ENCODE results near the gene NDUFAF5. TPM values are rescaled to one million over a fixed set of nuclear protein-coding genes. Genes with fewer than 3 reads are reported as not detected.
"Not testable (repeated sequence)": the region's sequence is repeated elsewhere in the genome, so short reads cannot be mapped to it uniquely, and the experiment has no call there.

Gene NDUFAF5
- total RNA-seq, 2 experiments from 2014 or later, result 32.7 to 37.4 TPM

DNA sequence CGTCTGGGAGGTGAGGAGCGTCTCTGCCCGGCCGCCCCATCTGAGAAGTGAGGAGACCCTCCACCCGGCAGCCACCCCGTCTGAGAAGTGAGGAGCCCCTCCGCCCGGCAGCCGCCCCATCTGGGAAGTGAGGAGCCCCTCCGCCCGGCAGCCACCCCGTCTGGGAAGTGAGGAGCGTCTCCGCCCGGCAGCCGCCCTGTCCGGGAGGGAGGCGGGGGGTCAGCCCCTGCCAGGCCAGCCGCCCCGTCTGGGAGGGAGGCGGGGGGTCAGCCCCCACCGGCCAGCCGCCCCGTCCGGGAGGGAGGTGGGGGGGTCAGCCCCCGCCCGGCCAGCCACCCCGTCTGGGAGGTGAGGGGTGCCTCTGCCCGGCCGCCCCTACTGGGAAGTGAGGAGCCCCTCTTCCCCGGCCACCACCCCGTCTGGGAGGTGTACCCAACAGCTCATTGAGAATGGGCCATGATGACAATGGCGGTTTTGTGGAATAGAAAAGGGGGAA is 24.3 kb upstream of the NDUFAF5 start:
- H3K4me3 Mint-ChIP-seq, result not testable (repeated sequence)

DNA sequence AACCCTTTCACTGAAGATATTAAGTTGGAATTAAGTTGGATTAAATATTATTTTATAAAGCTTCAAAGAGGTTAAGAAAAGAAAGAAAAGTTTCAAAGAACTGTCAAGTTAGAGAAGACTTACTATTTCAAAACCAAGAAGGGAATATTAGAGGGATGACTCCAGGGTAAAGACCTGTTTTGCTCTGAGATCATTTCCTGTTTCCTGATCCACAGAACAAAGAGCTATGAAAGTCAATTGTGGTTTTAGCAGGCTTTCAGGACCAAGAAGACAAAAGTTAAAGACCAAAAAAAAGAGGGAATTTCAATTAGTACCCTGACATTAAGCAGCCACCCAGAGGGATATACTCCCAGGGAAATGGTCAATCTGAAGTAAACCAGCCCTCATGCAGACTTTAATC is 19.5 kb upstream of the NDUFAF5 start:
- no peak overlapping the region for H3K27ac Mint-ChIP-seq

More for the DNA sequence above, 24.3 kb upstream of the NDUFAF5 start:
- POLR2A ChIA-PET; H3K27ac Mint-ChIP-seq; ATAC-seq (ENCODE audit: low read depth); H3K9me3 Mint-ChIP-seq; H3K4me1 Mint-ChIP-seq; DNase-seq; H3K27me3 Mint-ChIP-seq: not testable (repeated sequence)
- peaks cover 21% of the 10 kb centered on the region for H3K36me3 Mint-ChIP-seq

DNA sequence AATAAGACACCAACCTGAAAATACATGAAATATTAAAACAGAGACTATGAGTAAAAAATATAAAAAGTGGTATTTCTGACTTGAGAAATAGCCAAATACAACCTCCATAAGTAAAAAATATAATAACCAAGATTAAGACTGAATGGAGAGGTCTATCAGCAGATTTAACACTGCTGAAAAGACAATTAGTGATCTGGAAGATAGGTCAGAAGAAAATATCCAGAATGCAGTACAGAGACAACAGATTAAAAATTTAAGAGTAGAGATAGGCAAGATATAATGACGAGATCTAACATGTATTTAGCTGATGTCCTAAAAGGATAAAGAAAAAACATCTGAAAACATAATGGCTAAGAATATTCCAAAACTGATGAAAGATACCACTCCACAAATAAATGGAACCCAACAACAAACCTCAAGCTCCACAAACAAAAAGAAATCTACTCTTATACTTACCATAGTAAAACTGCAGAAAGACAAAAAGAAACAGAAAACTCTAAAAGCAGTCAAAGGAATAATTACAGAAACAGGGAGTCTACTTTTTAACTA is 18.9 kb upstream of the NDUFAF5 start:
- Mint-ChIP-seq H3K27me3 (no peaks in the 10 kb centered on the region), H3K27ac (no peak overlapping the region), H3K4me1 (peaks cover 4% of the 10 kb centered on the region), H3K36me3 (peaks cover 40% of the 10 kb centered on the region), H3K4me3 (no peak overlapping the region), H3K9me3 (peaks cover 9% of the 10 kb centered on the region)
- POLR2A ChIA-PET, result no interaction called here
- ATAC-seq (ENCODE audit: low read depth) (no peak), DNase-seq (no peak)

More for the DNA sequence above, 19.5 kb upstream of the NDUFAF5 start:
- Mint-ChIP-seq H3K4me1 (peaks cover 4% of the 10 kb centered on the region), H3K36me3 (peaks cover 38% of the 10 kb centered on the region), H3K9me3 (peaks cover 9% of the 10 kb centered on the region), H3K4me3 (no peak overlapping the region), H3K27me3 (no peaks in the 10 kb centered on the region)
- ATAC-seq (ENCODE audit: low read depth) (no peak), DNase-seq (no peak)
- POLR2A ChIA-PET, result no interaction called here

DNA sequence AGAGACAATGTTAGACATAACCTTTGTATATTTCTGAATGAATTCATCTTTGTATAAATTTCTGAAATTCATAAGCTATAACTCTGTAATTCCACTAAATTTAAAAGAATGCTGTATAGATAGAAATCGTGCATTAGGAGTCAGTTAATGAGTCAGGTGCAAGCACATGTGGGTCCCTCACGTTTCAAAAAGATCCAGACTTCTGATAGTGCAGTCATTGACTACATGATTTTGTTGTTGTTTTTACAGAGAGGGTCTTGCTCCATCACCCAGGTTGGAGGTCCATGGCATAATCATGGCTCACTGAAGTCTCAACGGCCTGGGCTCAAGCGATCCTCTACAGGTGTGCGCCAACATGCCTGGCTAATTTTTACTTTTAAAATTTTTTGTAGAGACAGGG is 14.7 kb upstream of the NDUFAF5 start:
- H3K9me3 Mint-ChIP-seq, result peaks cover 9% of the 10 kb centered on the region
- ATAC-seq (ENCODE audit: low read depth), result no peak
- POLR2A ChIA-PET, result no interaction called here
- no peak for DNase-seq
- H3K27me3 Mint-ChIP-seq, result no peaks in the 10 kb centered on the region
- no peak overlapping the region for H3K27ac Mint-ChIP-seq
- H3K4me3 Mint-ChIP-seq, result no peak overlapping the region
- peaks cover 4% of the 10 kb centered on the region for H3K4me1 Mint-ChIP-seq
- H3K36me3 Mint-ChIP-seq, result peaks cover 37% of the 10 kb centered on the region

- ATAC-seq (ENCODE audit: low read depth) (no peak), DNase-seq (no peak)
- no peaks in the 10 kb centered on the region for H3K27me3 Mint-ChIP-seq
- no peak overlapping the region for H3K27ac Mint-ChIP-seq
- no peak overlapping the region for H3K4me3 Mint-ChIP-seq
- H3K36me3 Mint-ChIP-seq, result peaks cover 30% of the 10 kb centered on the region
- peaks cover 6% of the 10 kb centered on the region for H3K4me1 Mint-ChIP-seq
- POLR2A ChIA-PET, result interaction anchor here (0.7 kb wide), 2 partner anchors 67 to 116 kb away, joined by 3 to 8 read pairs; no protein-coding TSS in a partner anchor
- peaks cover 1% of the 10 kb centered on the region for H3K9me3 Mint-ChIP-seq
Measured at GRCh38 chr20:13771853-13772453, 12.9 kb upstream of the NDUFAF5 start.

DNA sequence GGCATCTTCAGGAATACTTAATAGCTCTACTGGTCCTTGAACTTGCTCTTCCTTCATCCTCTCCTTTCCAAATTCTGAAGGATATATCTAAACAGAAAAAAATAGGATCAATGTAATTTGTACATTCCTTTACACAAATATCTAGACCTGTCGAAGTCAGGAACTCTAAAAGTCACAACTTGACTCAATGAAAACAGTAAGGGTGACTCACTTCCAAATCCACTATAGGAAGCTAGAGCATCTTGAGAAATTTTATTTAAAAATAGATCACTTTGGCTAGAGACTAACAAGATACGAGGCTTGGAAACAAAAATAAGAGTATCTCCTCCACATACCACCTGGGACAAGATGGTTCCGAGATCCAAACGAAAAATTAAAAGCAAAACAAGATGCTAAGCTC is 12.3 kb upstream of the NDUFAF5 start:
- DNase-seq (no peak), ATAC-seq (ENCODE audit: low read depth) (no peak)
- Mint-ChIP-seq H3K36me3 (peaks cover 28% of the 10 kb centered on the region), H3K27ac (no peak overlapping the region), H3K4me1 (peaks cover 8% of the 10 kb centered on the region), H3K4me3 (no peak overlapping the region), H3K9me3 (no peaks in the 10 kb centered on the region), H3K27me3 (no peaks in the 10 kb centered on the region)
- POLR2A ChIA-PET, result interaction anchor here (0.7 kb wide), 1 partner anchor 116 kb away, joined by 3 read pairs; no protein-coding TSS in a partner anchor

DNA sequence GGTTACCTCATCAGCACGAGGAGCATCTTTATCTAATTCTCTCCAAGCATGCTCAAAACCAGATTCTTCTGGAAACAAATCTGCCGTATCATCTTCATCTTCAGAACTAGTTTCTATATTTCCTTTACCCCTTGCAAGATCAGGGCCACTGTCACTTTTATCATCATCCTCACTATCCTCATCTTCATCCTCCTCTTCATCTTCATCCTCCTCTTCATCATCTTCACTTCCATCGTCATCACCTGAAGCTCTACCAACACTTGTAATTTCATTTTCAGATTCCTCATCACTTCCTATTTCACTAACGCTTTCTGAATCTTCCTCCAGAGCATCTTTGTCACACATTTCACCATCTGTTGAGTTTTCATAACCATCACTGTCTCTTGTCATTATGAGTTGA is 9.0 kb upstream of the NDUFAF5 start:
- peaks cover 24% of the 10 kb centered on the region for H3K36me3 Mint-ChIP-seq
- H3K27ac Mint-ChIP-seq, result no peak overlapping the region
- POLR2A ChIA-PET, result interaction anchor here (2.1 kb wide), 1 partner anchor 9 kb away, joined by 7 read pairs; the partner anchor contains the start of genes ESF1 and NDUFAF5
- no peaks in the 10 kb centered on the region for H3K27me3 Mint-ChIP-seq
- DNase-seq (no peak), ATAC-seq (ENCODE audit: low read depth) (no peak)
- no peak overlapping the region for H3K4me3 Mint-ChIP-seq
- H3K9me3 Mint-ChIP-seq, result no peaks in the 10 kb centered on the region
- H3K4me1 Mint-ChIP-seq, result peaks cover 21% of the 10 kb centered on the region

DNA sequence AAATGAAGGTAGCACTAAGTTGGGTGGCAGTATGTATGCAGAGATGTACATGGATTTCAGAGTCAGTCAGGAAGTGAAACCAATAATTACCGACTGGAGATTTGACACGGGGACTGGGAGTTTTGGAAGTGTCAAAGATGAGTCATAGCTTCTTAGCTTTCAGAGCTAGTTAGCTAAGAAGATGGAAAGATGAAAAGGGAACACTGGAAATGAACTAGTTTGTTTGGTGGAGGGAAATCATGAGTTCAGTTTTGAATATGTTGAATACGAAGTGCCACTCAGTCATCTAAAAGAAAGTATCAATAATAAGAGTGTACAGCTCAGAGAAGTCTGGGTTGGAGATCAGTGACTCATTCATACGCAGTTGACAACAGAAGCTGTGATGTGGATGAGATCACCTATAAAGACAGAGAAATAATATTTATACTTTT is 7.6 kb upstream of the NDUFAF5 start:
- peak overlapping the region; percentile 7 for H3K27ac Mint-ChIP-seq
- POLR2A ChIA-PET, result interaction anchor here (0.6 kb wide), 1 partner anchor 14 kb away, joined by 3 read pairs; no protein-coding TSS in a partner anchor
- ATAC-seq (ENCODE audit: low read depth), result no peak

GRCh38 chr20:13778827-13779226 is 6.0 kb upstream of the NDUFAF5 start:
- Mint-ChIP-seq H3K9me3 (no peaks in the 10 kb centered on the region), H3K36me3 (peaks cover 33% of the 10 kb centered on the region), H3K4me3 (no peak overlapping the region), H3K27ac (no peak overlapping the region), H3K27me3 (no peaks in the 10 kb centered on the region), H3K4me1 (peaks cover 28% of the 10 kb centered on the region)
- no peak for ATAC-seq (ENCODE audit: low read depth)
- POLR2A ChIA-PET, result no interaction called here
- no peak for DNase-seq

More for the DNA sequence above, 7.6 kb upstream of the NDUFAF5 start:
- no peaks in the 10 kb centered on the region for H3K9me3 Mint-ChIP-seq
- no peaks in the 10 kb centered on the region for H3K27me3 Mint-ChIP-seq
- peaks cover 30% of the 10 kb centered on the region for H3K36me3 Mint-ChIP-seq
- no peak for DNase-seq
- peaks cover 22% of the 10 kb centered on the region for H3K4me1 Mint-ChIP-seq
- H3K4me3 Mint-ChIP-seq, result no peak overlapping the region

DNA sequence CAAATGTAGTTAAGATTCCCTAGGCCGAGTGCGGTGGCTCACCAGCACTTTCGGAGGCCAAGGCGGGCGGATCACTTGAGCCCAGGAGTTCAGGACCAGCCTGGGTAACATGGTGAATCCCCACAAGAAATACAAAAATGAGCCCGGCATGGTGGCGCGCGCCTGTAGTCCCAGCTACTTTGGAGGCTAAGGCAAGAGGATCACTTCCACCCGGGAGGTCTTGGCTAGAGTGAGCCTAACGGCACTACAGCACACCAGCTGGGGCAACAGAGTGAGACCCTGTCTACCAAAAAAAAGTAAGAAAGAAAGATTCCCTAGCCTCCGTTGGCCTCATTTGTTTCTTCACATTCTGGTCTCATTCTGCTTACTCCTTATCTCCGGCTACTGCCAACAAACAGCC is 1.3 kb upstream of the NDUFAF5 start:
- Mint-ChIP-seq H3K36me3 (peaks cover 28% of the 10 kb centered on the region), H3K4me1 (peaks cover 36% of the 10 kb centered on the region), H3K27me3 (no peaks in the 10 kb centered on the region), H3K4me3 (peak overlapping the region; percentile 97), H3K27ac (peak overlapping the region; percentile 95), H3K9me3 (no peaks in the 10 kb centered on the region)
- POLR2A ChIA-PET, result interaction anchor here (1.9 kb wide), 1 partner anchor 9 kb away, joined by 7 read pairs; no protein-coding TSS in a partner anchor
- DNase-seq, result no peak
- ATAC-seq (ENCODE audit: low read depth), result no peak

GRCh38 chr20:13784271-13784892 is 446 bp upstream of the NDUFAF5 start:
- Mint-ChIP-seq H3K27ac (peak overlapping the region; percentile 95), H3K9me3 (no peaks in the 10 kb centered on the region), H3K4me3 (peak overlapping the region; percentile 97), H3K27me3 (no peaks in the 10 kb centered on the region), H3K36me3 (peaks cover 28% of the 10 kb centered on the region), H3K4me1 (peaks cover 36% of the 10 kb centered on the region)
- no peak for ATAC-seq (ENCODE audit: low read depth)
- no peak for DNase-seq
- POLR2A ChIA-PET, result interaction anchor here (0.6 to 1.9 kb wide), 4 partner anchors 8 to 563 kb away, joined by 3 to 7 read pairs (median 5); partner anchors contain the start of gene ISM1

GRCh38 chr20:13786143-13786828 is 1.5 kb downstream of the NDUFAF5 start:
- Mint-ChIP-seq H3K4me3 (peak overlapping the region; percentile 97), H3K27ac (peak overlapping the region; percentile 76), H3K27me3 (no peaks in the 10 kb centered on the region), H3K9me3 (no peaks in the 10 kb centered on the region), H3K4me1 (peaks cover 26% of the 10 kb centered on the region), H3K36me3 (peaks cover 33% of the 10 kb centered on the region)
- ATAC-seq (ENCODE audit: low read depth) (no peak), DNase-seq (no peak)
- POLR2A ChIA-PET, result interaction anchor here (0.5 kb wide), 1 partner anchor 72 kb away, joined by 3 read pairs; no protein-coding TSS in a partner anchor

GRCh38 chr20:13788167-13788834 is 3.5 kb downstream of the NDUFAF5 start:
- ATAC-seq (ENCODE audit: low read depth) (no peak), DNase-seq (no peak)
- Mint-ChIP-seq H3K9me3 (no peaks in the 10 kb centered on the region), H3K36me3 (peaks cover 25% of the 10 kb centered on the region), H3K4me1 (peaks cover 24% of the 10 kb centered on the region), H3K27me3 (no peaks in the 10 kb centered on the region), H3K4me3 (no peak overlapping the region), H3K27ac (no peak overlapping the region)
- POLR2A ChIA-PET, result no interaction called here

Measured in activated naive CD8-positive, alpha-beta T cell treated with anti-CD3 and anti-CD28 coated beads, Interleukin-2, amount 10 ng/mL, durations not matched to agents 7 days and 5 days (primary cell).